Natural killer cell (primary cell): ENCODE results near the gene OXCT1. TPM values are rescaled to one million over a fixed set of nuclear protein-coding genes. Genes with fewer than 3 reads are reported as not detected.

Experiments
- ATAC-seq, 3 donors: fragments of 150-1000 bp in 2 of 3; fragments of 200-7000 bp in 1 of 3; cut with Tn5 transposase; 1 replicate in 1 of 3; 2 replicates in 2 of 3; pipeline ENCODE4 v1.10.0; 2021; ENCODE audit warnings: mild to moderate bottlenecking in 2 of 3, moderate library complexity in 2 of 3
- DNase-seq, 2 donors: peaks; one replicate each; pipeline versions ENCODE4 v3.0.0 to v3.0.0-alpha.2; 2013 to 2021; ENCODE audit warnings: mixed read lengths in 1 of 2
- H3K27ac ChIP-seq: one replicate; pipeline ENCODE4 v1.5.1; 2013; ENCODE audit warnings: mild to moderate bottlenecking, low read length
- H3K27me3 ChIP-seq: one replicate; pipeline ENCODE4 v1.6.1; 2013; ENCODE audit warnings: low read length; ENCODE audit not compliant: control insufficient read depth, insufficient read depth
- H3K36me3 ChIP-seq: one replicate; pipeline ENCODE4 v1.6.1; 2013; ENCODE audit warnings: low read length; ENCODE audit not compliant: control insufficient read depth, insufficient read depth
- H3K4me1 ChIP-seq: one replicate; pipeline ENCODE4 v1.6.1; 2013; ENCODE audit warnings: low read length; ENCODE audit not compliant: control insufficient read depth, insufficient read depth
- H3K4me3 ChIP-seq: one replicate; pipeline ENCODE4 v1.5.1; 2013; ENCODE audit warnings: low read length
- H3K9me3 ChIP-seq: one replicate; pipeline ENCODE4 v1.6.1; 2013; ENCODE audit warnings: low read length; ENCODE audit not compliant: control insufficient read depth, insufficient read depth
- H3K27ac Mint-ChIP-seq, 2 donors: one replicate each; pipeline ENCODE4 v1.8.0; 2022; ENCODE audit warnings: mild to moderate bottlenecking in 2 of 2, mixed read lengths in 2 of 2, moderate library complexity in 1 of 2
- H3K27me3 Mint-ChIP-seq, 2 donors: one replicate each; pipeline ENCODE4 v1.8.0; 2022; ENCODE audit warnings: low read depth in 2 of 2, mixed read lengths in 2 of 2
- H3K36me3 Mint-ChIP-seq: one replicate; pipeline ENCODE4 v1.8.0; 2022; ENCODE audit warnings: mixed read lengths
- H3K4me1 Mint-ChIP-seq, 2 donors: one replicate each; pipeline ENCODE4 v1.8.0; 2022; ENCODE audit warnings: mixed read lengths in 2 of 2
- H3K4me3 Mint-ChIP-seq: one replicate; pipeline ENCODE4 v1.8.0; 2022; ENCODE audit warnings: mild to moderate bottlenecking, moderate library complexity, mixed read lengths
- H3K9me3 Mint-ChIP-seq, 2 donors: one replicate each; pipeline ENCODE4 v1.8.0; 2022; ENCODE audit warnings: mixed read lengths in 2 of 2
- CTCF ChIP-seq: fragments of 200-600 bp; IDR thresholded peaks from one replicate; pipeline ENCODE4 v1.8.0; 2022; ENCODE audit warnings: antibody characterized with exemption
- WGBS: methylation state at CpG from one replicate; pipeline ENCODE4 v1.1.7; 2013; ENCODE audit warnings: missing lambda C conversion rate; ENCODE audit not compliant: insufficient coverage; 5-methylcytosine and 5-hydroxymethylcytosine counted together
- intact Hi-C: fragments of 100-400 bp; cut with micrococcal nuclease; formaldehyde crosslinking; loops from one replicate; pipeline ENCODE4 v1.14.2; 2022
- total RNA-seq, 4 donors: library from RNA; stranded (reverse); fragments of 120-200 nt in 1 of 4; gene quantifications; one replicate each; pipeline versions ENCODE4 v1.2.3 to v1.2.4, GENCODE V29; 2013 to 2022

Gene OXCT1
- total RNA-seq, 3 donors from 2014 or later (not counting 1 experiment from before 2014, with no cell fraction given) = 17.1 to 19.9 (median 18.0) TPM

DNA sequence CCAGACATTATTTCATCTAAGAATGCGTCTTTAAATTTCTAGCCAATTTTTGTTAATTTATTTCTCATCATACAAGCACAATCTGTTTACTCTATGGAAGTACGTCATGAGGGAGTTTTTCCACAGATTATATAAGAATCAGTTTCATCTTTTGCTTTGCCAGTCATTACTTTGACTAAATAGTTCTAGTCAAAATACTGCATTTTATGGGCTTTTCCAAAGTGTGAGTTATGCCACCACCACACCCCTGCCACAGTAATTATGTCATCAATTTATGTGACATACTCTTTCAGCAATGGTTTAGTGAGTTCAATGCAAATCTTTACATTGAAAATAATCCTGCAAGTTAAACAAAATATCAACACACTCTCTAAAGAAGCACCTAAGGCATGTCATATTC is 35.9 kb upstream of the OXCT1 start:
- no peak overlapping the region for H3K4me3 Mint-ChIP-seq
- H3K27ac Mint-ChIP-seq = peak overlapping the region in 1 of 2 donors; percentile 49
- no peaks in the 10 kb centered on the region for H3K9me3 Mint-ChIP-seq
- H3K36me3 Mint-ChIP-seq = peaks cover 9% of the 10 kb centered on the region
- Histone ChIP-seq H3K36me3 (peaks cover 40% of the 10 kb centered on the region), H3K27ac (no peak overlapping the region), H3K27me3 (no peaks in the 10 kb centered on the region), H3K4me1 (peaks cover 10% of the 10 kb centered on the region), H3K9me3 (no peaks in the 10 kb centered on the region), H3K4me3 (no peak overlapping the region)
- intact Hi-C loops = no loop called here
- ATAC-seq = no peak
- 100% methylated on average over 1 of the region's 2 CpGs for WGBS
- H3K4me1 Mint-ChIP-seq = peaks cover 22 to 31% of the 10 kb centered on the region in 2 donors
- no peak for TF ChIP-seq CTCF
- H3K27me3 Mint-ChIP-seq = peaks cover 0 to 3% of the 10 kb centered on the region in 2 donors
- DNase-seq = no peak

DNA sequence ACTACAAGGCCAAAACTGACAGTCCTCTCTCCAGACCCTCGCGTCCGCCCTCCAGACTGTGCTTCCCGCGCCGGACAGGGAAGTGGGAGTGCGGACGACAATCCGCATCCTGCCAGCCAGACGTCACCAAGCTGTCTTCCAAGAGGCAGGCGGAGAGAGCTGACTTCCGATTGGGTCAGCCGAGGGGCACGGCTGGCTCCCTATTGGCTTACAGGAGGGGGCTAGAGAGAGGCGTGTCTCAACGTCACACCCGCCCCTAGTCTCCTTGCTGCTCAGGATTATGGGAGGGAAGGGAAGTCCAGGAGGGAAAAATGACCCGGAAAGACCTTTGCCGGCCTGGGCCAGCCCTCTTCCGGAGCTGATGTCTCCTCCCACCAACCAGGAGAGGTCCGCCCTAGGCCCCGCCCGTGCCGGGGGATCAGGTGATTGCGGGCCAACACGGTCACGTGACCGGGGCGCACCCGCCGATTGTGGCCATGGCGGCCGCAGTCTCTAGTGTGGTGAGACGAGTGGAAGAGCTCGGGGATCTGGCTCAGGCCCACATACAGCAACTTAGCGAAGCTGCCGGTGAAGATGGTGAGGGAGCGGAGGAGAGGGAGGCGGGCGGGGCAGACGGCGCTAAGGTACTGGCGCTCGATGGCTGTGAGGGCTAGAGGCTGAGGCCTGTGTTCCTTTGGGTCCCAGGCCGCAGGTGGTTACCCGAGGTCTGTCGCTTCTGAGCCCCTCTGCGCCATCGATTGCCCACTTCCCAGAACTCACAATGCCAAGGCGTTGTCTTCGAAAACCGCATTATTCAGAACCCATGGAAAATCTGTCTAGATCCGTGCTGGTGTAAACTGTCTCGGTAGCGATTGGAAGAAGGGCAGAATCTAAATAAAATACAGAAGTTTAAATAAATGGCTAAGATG is 33.9 kb upstream of the OXCT1 start, which contains the start of gene RIMOC1:
Gene RIMOC1 (plus strand): TSS at position 453 of the 908 bp plus-strand sequence. CDS start 24 bp downstream, at position 477.
- Mint-ChIP-seq H3K36me3 (no peaks in the 10 kb centered on the region), H3K9me3 (no peaks in the 10 kb centered on the region), H3K27me3 (peaks cover 6 to 11% of the 10 kb centered on the region in 2 donors), H3K4me1 (peaks cover 22 to 31% of the 10 kb centered on the region in 2 donors), H3K27ac (peak within 1 kb of the TSS; percentile 99), H3K4me3 (peak within 1 kb of the TSS; percentile 98)
- Histone ChIP-seq H3K27me3 (no peaks in the 10 kb centered on the region), H3K27ac (peak within 1 kb of the TSS; percentile 91), H3K36me3 (peaks cover 20% of the 10 kb centered on the region), H3K4me3 (peak within 1 kb of the TSS; percentile 59), H3K9me3 (no peaks in the 10 kb centered on the region), H3K4me1 (peaks cover 10% of the 10 kb centered on the region)
- peak; percentile 87 to 95 (median 87) for ATAC-seq
- WGBS = under 1% methylated on average over 55 of the region's 55 CpGs
- TF ChIP-seq CTCF = no peak
- DNase-seq = peak; percentile 96 to 98
- intact Hi-C loops = loop anchor here (1.0 kb wide), 2 partner anchors 21 to 34 kb away; partner anchors contain the start of genes FBXO4 and OXCT1

- ATAC-seq = no peak
- no peaks in the 10 kb centered on the region for H3K27me3 ChIP-seq
- H3K27ac ChIP-seq = peak overlapping the region; percentile 91
- Mint-ChIP-seq H3K36me3 (no peaks in the 10 kb centered on the region), H3K9me3 (no peaks in the 10 kb centered on the region), H3K4me1 (peaks cover 22 to 31% of the 10 kb centered on the region in 2 donors), H3K4me3 (peak overlapping the region; percentile 98), H3K27me3 (peaks cover 7 to 17% of the 10 kb centered on the region in 2 donors), H3K27ac (peak overlapping the region; percentile 99)
- no peaks in the 10 kb centered on the region for H3K9me3 ChIP-seq
- H3K36me3 ChIP-seq = peaks cover 13% of the 10 kb centered on the region
- TF ChIP-seq CTCF = no peak
- DNase-seq = no peak
- intact Hi-C loops = no loop called here
- H3K4me3 ChIP-seq = peak overlapping the region; percentile 59
- peaks cover 10% of the 10 kb centered on the region for H3K4me1 ChIP-seq
- 43% methylated on average over 8 of the region's 8 CpGs for WGBS
Observed at GRCh38 chr5:41903382-41903891, 33.2 kb upstream of the OXCT1 start.
